ENCODE data around the gene FXYD6. TPM values are rescaled to one million over a fixed set of nuclear protein-coding genes. Genes with fewer than 3 reads are reported as not detected.

FXYD6 gene
- total and polyA plus RNA-seq, 2 donors (not counting 1 experiment from before 2014, with no cell fraction given) = not detected

- 100% methylated on average over 1 of the region's 4 CpGs for WGBS (ENCODE audit: insufficient coverage)
- no peaks in the 10 kb centered on the region for H4K20me1 ChIP-seq (ENCODE audit: control insufficient read depth, insufficient read depth, low read length, poor library complexity, severe bottlenecking)
- ChIA-PET CTCF (interaction anchor here (1.1 kb wide), 1 partner anchor 36 kb away, joined by 3 read pairs; no protein-coding TSS in a partner anchor), POLR2A (interaction anchor here (0.5 kb wide), 1 partner anchor 34 kb away, joined by 5 read pairs; the partner anchor contains the start of gene FXYD6)
- TF ChIP-seq, protein P1, sequence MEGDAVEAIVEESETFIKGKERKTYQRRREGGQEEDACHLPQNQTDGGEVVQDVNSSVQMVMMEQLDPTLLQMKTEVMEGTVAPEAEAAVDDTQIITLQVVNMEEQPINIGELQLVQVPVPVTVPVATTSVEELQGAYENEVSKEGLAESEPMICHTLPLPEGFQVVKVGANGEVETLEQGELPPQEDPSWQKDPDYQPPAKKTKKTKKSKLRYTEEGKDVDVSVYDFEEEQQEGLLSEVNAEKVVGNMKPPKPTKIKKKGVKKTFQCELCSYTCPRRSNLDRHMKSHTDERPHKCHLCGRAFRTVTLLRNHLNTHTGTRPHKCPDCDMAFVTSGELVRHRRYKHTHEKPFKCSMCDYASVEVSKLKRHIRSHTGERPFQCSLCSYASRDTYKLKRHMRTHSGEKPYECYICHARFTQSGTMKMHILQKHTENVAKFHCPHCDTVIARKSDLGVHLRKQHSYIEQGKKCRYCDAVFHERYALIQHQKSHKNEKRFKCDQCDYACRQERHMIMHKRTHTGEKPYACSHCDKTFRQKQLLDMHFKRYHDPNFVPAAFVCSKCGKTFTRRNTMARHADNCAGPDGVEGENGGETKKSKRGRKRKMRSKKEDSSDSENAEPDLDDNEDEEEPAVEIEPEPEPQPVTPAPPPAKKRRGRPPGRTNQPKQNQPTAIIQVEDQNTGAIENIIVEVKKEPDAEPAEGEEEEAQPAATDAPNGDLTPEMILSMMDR (IDR thresholded peaks at IDR 0.05) = no peak
- TF ChIP-seq EZH2 (IDR thresholded peaks at IDR 0.05; ENCODE audit: borderline replicate concordance, insufficient read depth, low read depth, low read length, poor library complexity, severe bottlenecking) = no peak
- no peak overlapping the region for H3K4me3 Mint-ChIP-seq
- peaks cover 12% of the 10 kb centered on the region for H3K27me3 Mint-ChIP-seq
- no peak overlapping the region for H3K27ac ChIP-seq (ENCODE audit: low read length in 2 of 2)
- intact Hi-C loops (cut with micrococcal nuclease) = no loop called here
- H3K4me2 ChIP-seq (replicated peaks; ENCODE audit: low read depth, low read length, poor library complexity, severe bottlenecking) = no peak overlapping the region
- H3K9me3 Mint-ChIP-seq (ENCODE audit: insufficient read depth) = no peaks in the 10 kb centered on the region
- H3K4me1 Mint-ChIP-seq = peaks cover 5% of the 10 kb centered on the region
- DNase-seq = no peak
- no peaks in the 10 kb centered on the region for H3K79me2 ChIP-seq (ENCODE audit: control insufficient read depth, insufficient read depth, low read length)
- no peaks in the 10 kb centered on the region for H3K36me3 ChIP-seq (replicated peaks in 1 of 2; ENCODE audit: control extremely low read depth in 1 of 2, control insufficient read depth in 1 of 2, extremely low read depth in 1 of 2, insufficient read depth in 2 of 2, low read length in 1 of 2)
- H2AFZ ChIP-seq (ENCODE audit: insufficient read depth, low read depth, low read length, poor library complexity, severe bottlenecking) = no peak overlapping the region
- H3K27me3 ChIP-seq (replicated peaks in 1 of 4; ENCODE audit: control extremely low read depth in 1 of 4, control insufficient read depth in 3 of 4, insufficient read depth in 4 of 4, low read length in 3 of 4) = peaks cover 0 to 5% (median 0%) of the 10 kb centered on the region in 4 experiments
- H3K9ac ChIP-seq (ENCODE audit: low read length) = no peak overlapping the region
- H3K27ac Mint-ChIP-seq = no peak overlapping the region
- no peaks in the 10 kb centered on the region for H3K4me1 ChIP-seq (ENCODE audit: control insufficient read depth in 2 of 2, insufficient read depth in 2 of 2, low read length in 2 of 2)
- H3K9me3 ChIP-seq (ENCODE audit: control extremely low read depth in 1 of 3, control insufficient read depth in 2 of 3, insufficient read depth in 1 of 3, low read length in 2 of 3) = no peaks in the 10 kb centered on the region
- no peak overlapping the region for H3K4me3 ChIP-seq (ENCODE audit: control extremely low read depth in 1 of 5, extremely low read depth in 1 of 5, insufficient read depth in 1 of 5, low read depth in 2 of 5, low read length in 4 of 5)
- ATAC-seq (ENCODE audit: low read depth) = no peak
These were observed 34.1 kb upstream of the FXYD6 start for GRCh38 chr11:117910525-117910924.

DNA sequence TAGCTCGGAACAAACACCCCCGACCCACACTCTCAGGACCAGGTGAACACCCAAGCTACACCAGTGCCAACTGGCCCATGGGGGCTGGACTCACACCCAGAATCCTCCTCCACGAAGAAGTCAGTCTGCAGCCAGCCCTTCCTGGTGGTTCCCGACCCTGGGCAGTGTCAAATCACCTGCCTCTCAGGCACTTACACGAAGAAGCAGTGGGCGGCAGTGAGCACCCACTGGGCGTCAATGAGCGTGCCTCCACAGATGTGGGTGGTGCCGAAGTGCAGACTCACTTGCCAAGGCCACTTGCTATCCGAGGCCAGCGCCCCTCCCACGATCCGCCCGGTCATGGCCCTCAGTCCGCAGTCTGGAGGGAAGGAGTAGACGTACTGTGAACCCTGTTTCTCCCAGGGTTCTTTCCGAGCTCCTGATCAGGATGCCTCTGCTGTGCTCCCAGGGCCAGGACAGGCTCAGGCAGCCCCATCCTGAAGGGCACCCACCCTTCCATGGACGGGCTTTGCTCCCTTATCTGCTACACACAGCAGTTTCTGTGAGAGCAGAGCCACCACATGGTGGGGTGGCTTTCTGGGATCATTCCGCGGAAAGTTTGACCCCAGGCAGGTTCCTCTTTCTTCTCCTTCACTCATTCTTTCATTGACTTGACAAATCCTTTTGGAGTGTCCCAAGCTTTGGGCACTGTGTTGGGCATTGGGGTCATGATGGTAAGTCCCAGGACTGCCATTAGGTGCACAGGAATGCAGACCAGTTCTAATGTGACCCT is 33.3 kb upstream of the FXYD6 start:
- TF ChIP-seq, protein P1 (IDR thresholded peaks at IDR 0.05) = no peak
- no peak for TF ChIP-seq EZH2 (IDR thresholded peaks at IDR 0.05; ENCODE audit: borderline replicate concordance, insufficient read depth, low read depth, low read length, poor library complexity, severe bottlenecking)
- no peak overlapping the region for H3K9ac ChIP-seq (ENCODE audit: low read length)
- intact Hi-C loops (cut with micrococcal nuclease) = no loop called here
- ChIA-PET POLR2A (no interaction called here), CTCF (no interaction called here)
- H4K20me1 ChIP-seq (ENCODE audit: control insufficient read depth, insufficient read depth, low read length, poor library complexity, severe bottlenecking) = no peaks in the 10 kb centered on the region
- H3K4me3 ChIP-seq (ENCODE audit: control extremely low read depth in 1 of 5, extremely low read depth in 1 of 5, insufficient read depth in 1 of 5, low read depth in 2 of 5, low read length in 4 of 5) = no peak overlapping the region
- Mint-ChIP-seq H3K27ac (no peak overlapping the region), H3K9me3 (ENCODE audit: insufficient read depth) (no peaks in the 10 kb centered on the region), H3K4me1 (peaks cover 5% of the 10 kb centered on the region), H3K27me3 (peaks cover 12% of the 10 kb centered on the region), H3K4me3 (no peak overlapping the region)
- no peaks in the 10 kb centered on the region for H3K79me2 ChIP-seq (ENCODE audit: control insufficient read depth, insufficient read depth, low read length)
- ATAC-seq (ENCODE audit: low read depth) = no peak
- no peaks in the 10 kb centered on the region for H3K36me3 ChIP-seq (replicated peaks in 1 of 2; ENCODE audit: control extremely low read depth in 1 of 2, control insufficient read depth in 1 of 2, extremely low read depth in 1 of 2, insufficient read depth in 2 of 2, low read length in 1 of 2)
- 89% methylated on average over 18 of the region's 20 CpGs for WGBS (ENCODE audit: insufficient coverage)
- no peaks in the 10 kb centered on the region for H3K4me1 ChIP-seq (ENCODE audit: control insufficient read depth in 2 of 2, insufficient read depth in 2 of 2, low read length in 2 of 2)
- H3K27ac ChIP-seq (ENCODE audit: low read length in 2 of 2) = no peak overlapping the region
- H3K9me3 ChIP-seq (ENCODE audit: control extremely low read depth in 1 of 3, control insufficient read depth in 2 of 3, insufficient read depth in 1 of 3, low read length in 2 of 3) = no peaks in the 10 kb centered on the region
- peaks cover 0 to 5% (median 0%) of the 10 kb centered on the region in 4 experiments for H3K27me3 ChIP-seq (replicated peaks in 1 of 4; ENCODE audit: control extremely low read depth in 1 of 4, control insufficient read depth in 3 of 4, insufficient read depth in 4 of 4, low read length in 3 of 4)
- DNase-seq = no peak
- H3K4me2 ChIP-seq (replicated peaks; ENCODE audit: low read depth, low read length, poor library complexity, severe bottlenecking) = no peak overlapping the region
- H2AFZ ChIP-seq (ENCODE audit: insufficient read depth, low read depth, low read length, poor library complexity, severe bottlenecking) = no peak overlapping the region

Measured in B cell (primary cell).